RWPE2 (cell line): ENCODE data around the gene CACNG4.

ENCODE experiments used
- ATAC-seq: fragments of 200-7000 bp; cut with Tn5 transposase; 3 replicates; pipeline ENCODE4 v1.9.1; 2021; ENCODE audit warnings: low read depth
- DNase-seq: peaks from one replicate; pipeline ENCODE4 v3.0.0-alpha.2; 2020; ENCODE audit warnings: low spot score
- H3K27ac ChIP-seq: fragments of 450-650 bp; 2 replicates; pipeline ENCODE4 v1.5.1; 2017; ENCODE audit warnings: mild to moderate bottlenecking; ENCODE audit not compliant: poor library complexity, severe bottlenecking
- H3K27me3 ChIP-seq: fragments of 250-450 bp; sonication (Bioruptor Pico); 2 replicates; pipeline ENCODE4 v1.5.1; 2021; ENCODE audit warnings: mild to moderate bottlenecking, moderate library complexity; ENCODE audit not compliant: insufficient read depth, poor library complexity, severe bottlenecking
- H3K36me3 ChIP-seq: fragments of 250-450 bp; sonication (Bioruptor Pico); 2 replicates; pipeline ENCODE4 v1.5.1; 2020; ENCODE audit warnings: low read depth, mild to moderate bottlenecking, moderate library complexity
- H3K4me1 ChIP-seq: fragments of 250-450 bp; sonication (Bioruptor Pico); 2 replicates; pipeline ENCODE4 v1.5.1; 2021; ENCODE audit warnings: mild to moderate bottlenecking, moderate library complexity; ENCODE audit not compliant: insufficient read depth, poor library complexity, severe bottlenecking
- H3K4me3 ChIP-seq: fragments of 250-450 bp; sonication (Bioruptor Pico); 2 replicates; pipeline ENCODE4 v1.5.1; 2021; ENCODE audit warnings: mild to moderate bottlenecking, moderate library complexity; ENCODE audit not compliant: severe bottlenecking
- H3K9me3 ChIP-seq: fragments of 250-450 bp; sonication (Bioruptor Pico); 2 replicates; pipeline ENCODE4 v1.5.1; 2021; ENCODE audit warnings: mild to moderate bottlenecking, moderate library complexity; ENCODE audit not compliant: severe bottlenecking
- CTCF ChIP-seq: fragments of 450-650 bp; IDR thresholded peaks from one replicate; pipeline ENCODE4 v1.5.1; 2017; ENCODE audit warnings: mild to moderate bottlenecking, moderate library complexity; ENCODE audit not compliant: poor library complexity, severe bottlenecking

CACNG4 gene

GRCh38 chr17:67078292-67078691 is 113.8 kb downstream of the CACNG4 start:
- H3K36me3 ChIP-seq, result peaks cover 41% of the 10 kb centered on the region
- H3K4me3 ChIP-seq, result no peak overlapping the region
- no peak for ATAC-seq
- no peaks in the 10 kb centered on the region for H3K9me3 ChIP-seq
- DNase-seq, result no peak
- no peaks in the 10 kb centered on the region for H3K4me1 ChIP-seq
- no peak for TF ChIP-seq CTCF
- no peak overlapping the region for H3K27ac ChIP-seq
- H3K27me3 ChIP-seq, result no peaks in the 10 kb centered on the region

- DNase-seq (no peak), ATAC-seq (no peak; the same call in 2 of the 3 replicates)
- TF ChIP-seq CTCF, result no peak
- Histone ChIP-seq H3K36me3 (peaks cover 51% of the 10 kb centered on the region), H3K4me1 (no peaks in the 10 kb centered on the region), H3K4me3 (no peak overlapping the region), H3K27me3 (no peaks in the 10 kb centered on the region), H3K27ac (no peak overlapping the region), H3K9me3 (no peaks in the 10 kb centered on the region)
Measured at GRCh38 chr17:67079491-67079890, 115.0 kb downstream of the CACNG4 start.

DNA sequence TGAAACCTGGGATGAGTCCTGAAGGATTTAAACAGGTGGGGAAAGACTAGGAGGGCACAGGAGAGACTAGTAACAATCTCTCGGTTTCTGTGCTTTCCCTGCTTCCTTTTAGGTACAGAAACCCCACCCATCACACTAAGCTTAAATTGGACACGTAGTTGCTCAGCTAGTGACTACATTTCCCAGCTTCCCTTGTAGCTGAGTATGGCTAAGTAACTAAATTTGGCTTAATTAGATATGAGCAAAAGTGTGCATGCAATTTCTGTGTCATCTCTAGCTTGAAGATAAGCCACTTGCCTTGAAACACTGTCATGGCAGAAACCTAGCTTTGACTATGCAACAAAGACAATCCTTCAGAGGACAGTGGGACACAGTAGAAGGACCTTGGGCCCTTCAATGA is 116.3 kb downstream of the CACNG4 start:
- Histone ChIP-seq H3K36me3 (peaks cover 53% of the 10 kb centered on the region), H3K27ac (no peak overlapping the region)
- no peak for ATAC-seq

DNA sequence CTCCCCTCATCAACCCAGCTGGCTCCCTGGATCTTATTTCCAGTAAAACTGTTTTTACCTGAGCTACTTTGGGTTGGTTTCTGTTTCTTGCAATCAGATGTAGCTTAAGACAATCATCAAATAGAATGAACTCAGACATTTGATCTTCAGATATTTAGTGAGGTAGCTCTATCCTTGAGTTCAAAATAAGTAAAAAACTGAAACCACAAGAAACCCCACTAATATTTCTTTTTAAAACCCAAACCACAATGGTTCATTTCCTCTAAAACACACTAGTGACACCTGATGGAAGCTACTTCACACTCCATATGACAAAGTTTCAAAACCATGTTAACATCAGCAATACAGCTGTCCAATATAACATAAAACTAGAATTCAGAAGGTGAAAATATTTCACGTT is 117.6 kb downstream of the CACNG4 start:
- Histone ChIP-seq H3K9me3 (no peaks in the 10 kb centered on the region), H3K4me1 (no peaks in the 10 kb centered on the region), H3K27ac (no peak overlapping the region), H3K4me3 (no peak overlapping the region), H3K36me3 (peaks cover 53% of the 10 kb centered on the region), H3K27me3 (no peaks in the 10 kb centered on the region)
- TF ChIP-seq CTCF, result no peak
- ATAC-seq (no peak), DNase-seq (no peak)

More for the DNA sequence above, 116.3 kb downstream of the CACNG4 start:
- Histone ChIP-seq H3K4me3 (no peak overlapping the region), H3K4me1 (no peaks in the 10 kb centered on the region), H3K27me3 (no peaks in the 10 kb centered on the region), H3K9me3 (no peaks in the 10 kb centered on the region)
- TF ChIP-seq CTCF, result no peak
- no peak for DNase-seq
